Measurements from ENCODE around the gene PRKX.

DNA sequence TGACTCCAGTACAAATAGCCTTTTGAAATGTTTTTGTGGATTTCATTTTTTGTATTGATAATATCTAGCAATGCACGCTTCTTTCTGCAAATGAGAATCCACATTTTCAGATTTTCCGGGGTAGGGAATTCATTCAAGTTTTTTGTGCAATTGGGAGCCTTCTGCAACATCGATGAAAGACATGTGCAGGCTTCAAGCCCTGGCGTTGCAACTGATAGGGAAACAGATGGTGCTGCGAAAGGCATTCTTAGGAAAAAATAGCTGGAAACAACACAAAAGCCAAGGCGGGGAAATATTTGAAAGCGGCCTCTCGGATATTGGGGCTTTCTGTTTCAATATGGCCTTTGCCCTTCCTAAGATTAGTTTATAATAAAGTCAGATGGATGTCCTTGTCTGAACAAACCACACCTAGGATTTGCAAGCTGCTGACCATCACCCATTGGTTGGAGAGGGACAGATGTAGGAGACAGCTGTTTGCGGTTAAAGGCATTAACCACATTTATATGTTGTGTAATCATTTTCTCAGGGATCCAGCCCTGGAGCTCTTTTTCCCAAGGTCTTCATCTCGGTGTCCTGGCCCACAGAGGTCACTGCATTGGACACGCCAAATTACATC, 136.5 kb downstream of the PRKX start:
- TF ChIP-seq EZH2 (IDR thresholded peaks at IDR 0.05; ENCODE audit: borderline replicate concordance, low read depth, low read length, severe bottlenecking) (no peak), CTCF (IDR thresholded peaks at IDR 0.05; ENCODE audit: borderline replicate concordance, extremely low read depth, low read length, poor library complexity, severe bottlenecking) (no peak)
